Stimulated activated CD8-positive, alpha-beta memory T cell treated with anti-CD3 and anti-CD28 coated beads, Interleukin-15, amount 100 ng/mL, for 48 hours (primary cell): Measurements from ENCODE around the gene PRSS56.

Source experiments
- DNase-seq, 2 donors: peaks; one replicate each; pipeline ENCODE4 v3.0.0-alpha.2; 2020; ENCODE audit warnings: low read depth in 2 of 2

The PRSS56 gene

DNA sequence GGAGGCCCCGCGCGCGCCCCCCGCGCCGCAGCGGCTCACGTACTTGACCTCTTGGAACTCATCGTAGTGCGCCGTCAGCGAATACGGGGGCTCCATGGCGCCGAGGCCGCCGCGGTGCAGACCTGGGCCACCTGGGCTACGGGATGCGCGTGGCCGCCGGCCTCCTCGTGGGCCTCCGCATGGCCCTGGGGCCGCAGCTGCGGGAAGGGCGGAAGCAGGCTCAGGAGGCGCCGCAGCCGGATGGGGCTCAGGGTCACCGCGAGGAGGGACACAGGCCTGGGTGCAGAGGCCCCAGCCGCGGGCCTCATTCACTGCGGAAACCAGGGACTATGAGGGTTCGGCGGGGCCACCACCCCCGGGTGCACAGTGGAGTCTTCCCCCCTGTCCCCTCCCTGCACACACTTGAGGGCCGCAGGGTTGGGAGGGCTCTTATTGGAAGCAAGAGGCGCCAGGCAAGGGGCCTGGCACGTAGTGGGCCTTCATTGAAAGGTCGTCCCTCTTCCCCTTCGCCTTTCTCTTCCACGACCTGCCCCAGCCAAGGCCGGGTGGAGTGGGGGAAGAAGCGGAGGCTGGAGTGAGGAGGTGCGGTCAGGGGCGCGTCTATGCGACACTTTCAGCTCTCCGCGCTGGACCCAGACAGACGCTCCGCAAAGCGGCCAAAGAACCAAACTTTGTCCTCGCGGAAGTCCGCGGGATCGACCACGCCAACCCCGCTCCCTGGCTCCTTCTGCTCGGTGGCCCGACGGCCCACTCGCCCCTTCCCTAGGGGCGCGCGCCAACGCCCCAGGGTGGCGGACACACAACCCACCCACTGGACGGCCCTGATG, 33.4 kb upstream of the PRSS56 start:
- no peak for DNase-seq

- no peak for DNase-seq
Measured at GRCh38 chr2:232487385-232488096, 32.6 kb upstream of the PRSS56 start, which contains the start of gene ECEL1. ECEL1 (minus strand) TSS chr2:232487834; CDS start chr2:232486653, 1,181 bp downstream.

GRCh38 chr2:232488097-232488711, 32.0 kb upstream of the PRSS56 start:
- DNase-seq = no peak

DNA sequence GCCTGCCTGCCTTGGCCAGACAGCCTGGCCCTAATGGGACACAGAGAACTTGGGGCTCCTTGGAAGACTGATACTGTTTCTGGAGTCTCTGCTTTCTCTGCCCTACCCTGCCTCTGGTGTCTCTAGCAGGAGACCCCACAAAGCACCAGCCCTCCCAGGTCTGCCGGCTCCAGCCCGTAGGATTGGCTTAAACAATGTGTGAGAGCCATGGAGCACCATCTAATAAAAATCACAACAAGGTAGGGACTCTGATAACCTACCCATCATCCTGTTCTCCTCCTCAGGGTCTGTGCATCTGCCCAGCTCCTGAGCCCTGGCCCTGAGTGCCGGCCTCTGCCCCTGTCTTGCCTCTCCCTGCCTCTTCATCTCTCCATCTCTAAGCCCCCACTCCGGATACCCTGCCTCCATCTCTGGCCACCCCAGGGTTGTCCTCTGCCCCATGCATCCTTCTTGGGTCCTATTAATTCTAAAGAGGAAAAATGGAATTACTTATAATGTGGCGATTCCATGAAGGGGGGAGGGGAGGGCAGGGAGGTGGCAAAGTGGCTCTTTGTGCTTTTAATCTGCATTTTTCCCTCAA, 31.4 kb upstream of the PRSS56 start:
- DNase-seq = no peak

GRCh38 chr2:232489516-232490220, 30.5 kb upstream of the PRSS56 start:
- DNase-seq = no peak

DNA sequence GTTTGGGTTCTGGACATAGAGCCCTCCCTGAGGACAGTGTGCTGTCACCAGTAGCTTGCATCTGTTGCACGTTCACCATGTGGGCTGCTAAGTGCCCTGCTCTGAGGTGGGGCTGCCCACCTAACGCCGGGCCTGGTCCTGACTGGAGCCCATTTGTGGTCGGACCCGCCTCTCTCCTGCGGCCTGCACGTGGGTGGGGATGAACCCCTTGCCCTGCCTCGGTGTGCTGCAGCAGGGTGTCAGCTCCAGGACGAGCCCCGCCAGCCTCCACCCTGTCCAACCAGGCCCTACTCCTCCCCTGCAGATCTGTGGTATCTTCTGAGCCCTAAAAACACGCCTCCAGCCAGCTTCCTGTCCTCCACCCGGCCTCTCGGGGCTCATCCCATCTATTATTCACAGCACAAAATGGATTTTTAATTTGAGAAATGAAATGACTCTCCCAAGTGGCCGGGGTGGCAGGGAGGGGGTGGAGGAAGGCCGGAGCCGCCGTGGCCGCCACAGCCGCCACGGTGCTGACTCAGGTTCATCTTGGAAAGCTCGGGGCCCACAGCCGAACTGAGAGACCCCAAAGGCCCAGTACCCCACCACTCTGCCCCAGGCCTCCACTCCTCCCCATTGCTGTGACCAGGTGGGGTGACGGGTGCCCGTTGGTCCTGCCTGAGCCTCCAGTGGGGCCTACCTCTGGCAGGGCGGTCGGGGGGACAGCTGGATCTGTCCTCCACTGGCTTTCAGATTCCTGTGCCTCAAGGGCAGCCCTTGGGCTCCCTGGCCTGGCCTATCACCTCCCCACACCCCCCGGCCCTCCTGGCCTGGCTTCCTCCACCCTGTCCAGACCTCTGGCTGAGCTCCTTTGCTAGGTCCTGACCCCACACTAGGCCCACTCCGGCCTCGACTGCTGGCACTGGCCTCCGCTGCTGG, 29.7 kb upstream of the PRSS56 start:
- DNase-seq = no peak

- DNase-seq = no peak
Measured at GRCh38 chr2:232491139-232491780, 28.9 kb upstream of the PRSS56 start.

DNA sequence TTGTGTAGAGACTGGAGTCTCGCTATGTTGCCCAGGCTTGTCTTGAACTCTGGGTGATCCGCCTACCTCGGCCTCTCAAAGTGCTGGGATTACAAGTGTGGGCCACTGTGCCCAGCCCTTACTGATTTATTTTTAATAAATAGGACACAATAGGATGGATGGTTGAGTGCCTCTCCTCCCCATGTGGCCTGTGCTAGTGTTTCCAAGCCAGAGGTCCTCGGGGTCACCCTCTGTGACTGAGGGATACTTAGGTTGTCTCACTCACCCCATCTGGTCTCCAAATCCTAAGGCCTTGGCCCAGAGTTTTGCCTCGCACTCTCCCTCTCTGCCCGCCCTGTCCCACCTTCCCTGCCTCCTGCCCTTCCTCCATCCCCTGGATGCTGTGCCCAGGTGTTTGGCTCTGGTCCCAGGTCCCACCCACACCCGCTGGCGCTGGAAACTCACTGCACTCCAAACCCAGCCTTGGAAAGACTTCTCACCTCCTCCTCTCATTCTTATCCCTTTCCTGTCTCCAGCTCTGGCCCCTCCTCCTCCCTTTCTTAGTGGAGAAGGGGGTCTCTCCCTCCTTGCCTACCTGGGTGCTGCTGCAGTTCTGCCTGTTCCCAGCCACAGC, 27.8 kb upstream of the PRSS56 start:
- no peak for DNase-seq

DNA sequence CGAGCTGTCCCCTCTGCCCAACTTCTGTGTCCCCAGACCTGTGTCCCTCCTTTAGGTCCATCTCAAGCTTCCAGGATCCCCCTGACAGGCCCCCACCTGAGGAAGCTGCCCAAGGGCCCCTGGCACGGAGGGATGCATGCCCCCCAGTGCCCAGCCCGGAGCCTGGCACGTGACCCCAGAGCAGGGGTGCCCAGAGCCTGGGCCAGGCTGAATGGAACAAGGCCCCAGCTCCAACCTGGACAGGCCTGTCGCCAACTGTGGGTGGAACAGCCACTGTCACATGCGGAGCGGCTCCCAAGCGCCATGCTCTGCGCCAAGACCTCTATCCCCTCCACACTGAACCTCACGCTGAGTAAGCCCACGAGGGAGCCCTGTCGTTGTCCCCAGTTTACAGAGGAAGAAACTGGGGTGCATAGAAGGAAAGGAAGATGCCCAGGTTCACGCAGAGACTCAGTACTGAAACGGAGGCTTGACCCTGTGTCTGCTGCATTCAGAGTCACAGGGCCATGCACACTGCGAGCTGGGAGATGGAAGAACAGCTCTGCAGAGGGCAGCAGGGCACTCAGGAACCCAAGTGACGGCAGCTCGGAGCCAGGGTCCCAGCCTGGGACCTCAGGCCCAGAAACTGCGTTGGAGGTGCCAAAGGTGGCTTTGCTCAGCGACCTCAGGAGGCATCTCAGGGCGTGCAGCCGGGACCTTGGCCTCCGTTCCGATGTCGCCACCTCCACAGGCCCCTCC, 27.1 kb upstream of the PRSS56 start:
- no peak for DNase-seq

DNA sequence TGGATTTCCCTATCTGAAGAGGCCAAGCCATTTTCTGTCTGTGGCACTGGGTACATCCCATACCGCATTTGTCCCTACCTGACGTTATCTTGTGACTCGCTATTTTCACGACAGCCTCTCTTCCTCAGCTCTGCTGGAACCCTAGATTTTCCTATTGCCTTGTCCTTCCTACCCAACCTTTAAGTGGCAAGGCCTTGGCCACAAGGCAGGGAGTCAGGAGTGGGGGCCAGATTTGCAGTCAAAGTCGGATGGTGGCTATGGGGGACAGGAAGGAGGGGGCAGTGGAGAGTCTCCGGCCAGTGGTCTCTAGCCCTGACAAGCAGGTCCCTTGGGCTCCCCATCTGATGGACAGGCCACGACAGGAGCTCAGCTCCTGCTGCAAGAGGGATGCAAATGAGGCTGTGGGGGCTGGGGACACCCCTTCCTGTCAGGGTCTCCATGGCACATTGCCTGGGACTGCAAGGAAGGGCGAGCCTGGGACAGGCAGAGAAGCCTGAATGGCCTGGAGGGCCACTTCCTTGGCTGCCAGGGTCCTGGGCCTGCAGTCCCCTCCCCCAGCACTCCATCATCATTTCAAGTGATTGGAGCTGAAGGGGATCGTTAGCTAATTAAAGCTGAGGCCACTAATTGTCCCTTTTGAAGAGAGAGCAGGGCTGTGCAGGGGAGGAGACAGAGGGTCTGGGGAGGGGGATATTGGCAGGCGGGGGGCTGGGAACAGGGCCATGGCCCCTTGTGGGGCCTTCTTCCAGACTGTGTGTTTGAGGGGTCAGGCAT, 26.3 kb upstream of the PRSS56 start:
- no peak for DNase-seq

DNA sequence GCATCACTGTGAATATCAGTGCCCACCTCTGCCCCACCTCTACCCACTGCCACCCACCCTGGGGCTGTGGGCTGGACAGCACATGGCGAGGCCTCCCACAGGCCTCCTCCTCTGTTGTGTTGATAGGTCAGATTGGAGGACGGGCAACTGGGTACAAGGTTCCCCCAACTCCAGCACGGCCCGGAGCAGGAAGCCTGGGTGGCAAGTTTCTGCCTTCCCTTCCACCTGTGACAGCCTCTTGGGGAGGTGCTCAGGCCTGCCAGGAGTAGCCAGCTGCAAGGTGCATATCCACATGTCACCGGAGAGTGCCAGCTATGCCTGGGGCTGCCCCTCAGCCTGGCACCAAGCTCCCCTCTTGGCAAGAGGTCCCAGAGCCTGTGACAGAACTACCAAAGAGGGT, 25.6 kb upstream of the PRSS56 start:
- no peak for DNase-seq

DNA sequence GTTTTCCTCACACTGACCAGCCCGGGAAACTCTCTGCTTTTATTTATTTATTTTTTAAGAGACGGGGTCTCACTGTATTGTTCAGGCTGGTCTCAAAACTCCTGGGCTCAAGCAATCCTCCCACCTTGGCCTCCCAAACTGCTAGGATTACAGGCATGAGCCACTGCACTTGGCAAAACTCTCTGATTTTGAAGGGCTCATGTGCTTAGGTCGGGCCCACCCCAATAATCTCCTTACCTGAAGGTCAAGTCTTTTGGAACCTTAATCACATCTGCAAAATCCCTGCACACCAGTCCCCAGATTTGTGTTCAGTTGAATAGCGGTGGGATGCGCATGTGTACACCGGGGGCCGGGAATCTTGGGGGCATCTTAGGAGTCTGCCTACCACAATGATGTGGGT, 24.9 kb upstream of the PRSS56 start:
- DNase-seq = no peak

DNA sequence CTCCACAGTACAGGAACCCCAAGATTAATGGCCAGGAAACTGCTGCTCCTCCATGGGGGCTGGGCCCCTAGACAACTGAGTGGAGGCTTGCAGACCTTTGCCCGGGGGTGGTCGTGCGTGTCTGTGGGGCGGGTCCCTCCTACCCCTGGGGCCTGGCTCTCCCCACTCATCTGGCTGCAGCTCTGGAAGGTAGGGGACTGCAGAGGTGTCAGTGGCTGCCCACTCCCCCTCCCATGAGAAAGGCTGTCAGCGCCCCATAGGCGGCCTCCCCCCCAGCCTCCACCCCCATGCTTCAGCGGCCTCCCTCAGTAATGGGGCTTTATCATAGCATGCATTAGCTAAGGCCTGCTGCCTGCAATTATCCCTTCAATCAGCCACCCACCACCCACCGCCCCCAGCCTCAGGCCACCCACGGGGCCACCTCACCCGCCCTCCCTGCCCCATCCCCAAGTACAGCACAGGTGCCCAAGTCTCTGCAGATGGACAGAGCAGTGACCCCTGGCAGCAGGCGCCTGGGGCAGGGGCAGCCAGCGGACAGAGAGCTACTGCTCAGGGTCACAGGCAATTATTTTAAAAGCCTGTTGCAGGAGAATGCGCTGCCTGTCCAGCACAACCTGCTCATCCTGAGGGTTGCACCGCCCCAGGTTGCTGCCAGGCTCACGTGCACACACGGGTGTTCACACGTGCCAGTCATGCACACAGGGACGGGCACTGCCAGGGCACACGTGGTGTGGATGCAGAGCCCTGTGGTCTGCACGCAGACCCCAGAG, 23.5 kb upstream of the PRSS56 start:
- DNase-seq = no peak

DNA sequence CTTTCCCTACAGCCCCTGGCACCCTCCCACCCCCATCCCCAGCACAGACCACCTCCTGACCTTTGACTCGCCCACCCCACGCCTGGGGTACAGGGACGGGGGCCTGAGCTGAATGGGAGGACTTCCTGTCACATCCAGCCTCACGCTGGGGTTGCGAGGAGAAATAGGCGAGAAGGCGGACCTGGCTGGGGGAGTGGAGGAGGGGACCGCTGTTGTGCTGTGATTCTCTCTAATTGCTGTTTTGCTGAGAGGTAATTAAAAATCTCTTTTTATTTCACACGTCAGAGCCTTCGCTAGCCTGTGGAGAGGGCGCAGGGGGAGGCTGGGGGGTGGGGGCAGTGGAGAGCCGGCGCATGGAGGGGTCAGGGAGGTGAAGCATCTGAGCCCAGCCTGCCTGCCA, 22.8 kb upstream of the PRSS56 start:
- DNase-seq = no peak

DNA sequence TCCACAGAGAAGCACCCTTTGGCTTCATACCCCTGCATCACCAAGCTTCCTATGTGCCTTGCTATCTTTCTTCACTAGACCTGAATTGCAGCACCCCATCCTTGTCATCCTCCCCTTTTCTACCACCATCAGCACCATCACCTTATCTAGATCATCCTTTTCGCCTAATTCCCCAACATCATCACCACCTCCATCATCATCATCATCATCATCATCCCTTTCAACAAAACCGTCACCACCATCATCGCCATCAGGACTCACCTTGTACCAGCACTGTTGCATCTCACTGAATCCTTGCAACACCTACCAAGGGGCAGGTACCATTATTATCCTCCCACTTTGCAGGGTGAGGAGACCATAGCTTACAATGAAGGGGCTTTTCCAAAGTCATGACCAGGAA, 21.7 kb upstream of the PRSS56 start:
- no peak for DNase-seq

- no peak for DNase-seq
Measured at GRCh38 chr2:232501331-232501771, 18.8 kb upstream of the PRSS56 start.

DNA sequence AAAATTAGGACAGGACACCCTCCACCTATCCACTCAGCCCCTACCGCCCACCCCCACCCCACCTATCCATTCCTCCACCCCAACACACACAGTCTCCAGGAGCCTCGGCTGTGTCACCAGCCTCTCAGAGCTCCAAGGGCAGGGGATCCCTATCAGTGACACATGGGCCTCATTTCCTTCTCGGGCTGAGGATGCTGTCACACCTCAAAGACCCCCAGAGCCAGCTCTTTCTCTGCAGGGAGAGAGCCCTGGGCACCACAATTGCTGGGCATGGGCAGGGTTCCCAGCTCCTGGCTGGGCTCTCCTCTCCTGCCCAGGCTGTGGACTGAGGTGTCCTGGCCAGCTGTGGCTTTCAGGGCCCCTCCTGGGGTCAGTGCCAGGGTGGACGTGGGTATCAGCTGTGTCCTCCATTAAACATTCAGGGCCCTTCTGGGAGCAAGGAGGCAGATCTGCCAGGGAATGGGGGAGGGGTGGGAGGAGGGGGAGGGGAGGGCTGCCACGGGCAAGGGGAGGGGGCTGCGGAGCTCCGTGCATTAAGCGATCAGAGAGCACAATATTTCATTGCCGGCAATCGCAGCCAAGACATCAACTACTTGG, 18.3 kb upstream of the PRSS56 start:
- no peak for DNase-seq
